ENCODE measurements around the gene TMEFF1.

TMEFF1 gene

GRCh38 chr9:100489836-100490235 is 16.9 kb downstream of the TMEFF1 start:
- Histone ChIP-seq H3K9me2 (replicated peaks; ENCODE audit: control insufficient read depth, low read length) (no peaks in the 10 kb centered on the region), H3K4me3 (ENCODE audit: low read length) (no peak overlapping the region), H3K36me3 (ENCODE audit: control insufficient read depth, low read length) (no peaks in the 10 kb centered on the region), H3K79me2 (ENCODE audit: control insufficient read depth, low read length) (no peaks in the 10 kb centered on the region), H3K27me3 (ENCODE audit: control insufficient read depth, low read length) (no peaks in the 10 kb centered on the region), H3K9me3 (ENCODE audit: control insufficient read depth, insufficient read depth, low read length) (no peaks in the 10 kb centered on the region), H3F3A (ENCODE audit: control insufficient read depth, insufficient read depth) (no peaks in the 10 kb centered on the region), H3K4me1 (ENCODE audit: control insufficient read depth, low read length) (0 out of 2 replicates have a peak, but pooled peaks cover 3% of the 10 kb centered on the region), H3K27ac (ENCODE audit: low read depth, low read length) (no peak overlapping the region), H4K20me1 (ENCODE audit: control insufficient read depth, insufficient read depth, low read depth, low read length) (no peaks in the 10 kb centered on the region), H3K4me2 (ENCODE audit: low read length) (no peak overlapping the region)
- TF ChIP-seq, protein P1, sequence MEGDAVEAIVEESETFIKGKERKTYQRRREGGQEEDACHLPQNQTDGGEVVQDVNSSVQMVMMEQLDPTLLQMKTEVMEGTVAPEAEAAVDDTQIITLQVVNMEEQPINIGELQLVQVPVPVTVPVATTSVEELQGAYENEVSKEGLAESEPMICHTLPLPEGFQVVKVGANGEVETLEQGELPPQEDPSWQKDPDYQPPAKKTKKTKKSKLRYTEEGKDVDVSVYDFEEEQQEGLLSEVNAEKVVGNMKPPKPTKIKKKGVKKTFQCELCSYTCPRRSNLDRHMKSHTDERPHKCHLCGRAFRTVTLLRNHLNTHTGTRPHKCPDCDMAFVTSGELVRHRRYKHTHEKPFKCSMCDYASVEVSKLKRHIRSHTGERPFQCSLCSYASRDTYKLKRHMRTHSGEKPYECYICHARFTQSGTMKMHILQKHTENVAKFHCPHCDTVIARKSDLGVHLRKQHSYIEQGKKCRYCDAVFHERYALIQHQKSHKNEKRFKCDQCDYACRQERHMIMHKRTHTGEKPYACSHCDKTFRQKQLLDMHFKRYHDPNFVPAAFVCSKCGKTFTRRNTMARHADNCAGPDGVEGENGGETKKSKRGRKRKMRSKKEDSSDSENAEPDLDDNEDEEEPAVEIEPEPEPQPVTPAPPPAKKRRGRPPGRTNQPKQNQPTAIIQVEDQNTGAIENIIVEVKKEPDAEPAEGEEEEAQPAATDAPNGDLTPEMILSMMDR (IDR thresholded peaks at IDR 0.05; ENCODE audit: low read depth, low read length, poor library complexity, severe bottlenecking), result no peak
- TF ChIP-seq EZH2phosphoT487 (IDR thresholded peaks at IDR 0.05; ENCODE audit: borderline replicate concordance, low read length), result no peak

- Histone ChIP-seq H3K4me2 (ENCODE audit: low read length) (no peak overlapping the region), H3F3A (ENCODE audit: control insufficient read depth, insufficient read depth) (no peaks in the 10 kb centered on the region), H4K20me1 (ENCODE audit: control insufficient read depth, insufficient read depth, low read depth, low read length) (no peaks in the 10 kb centered on the region; the same call in 1 of the 2 replicates), H3K27ac (ENCODE audit: low read depth, low read length) (no peak overlapping the region), H3K9me3 (ENCODE audit: control insufficient read depth, insufficient read depth, low read length) (no peaks in the 10 kb centered on the region), H3K4me3 (ENCODE audit: low read length) (no peak overlapping the region), H3K27me3 (ENCODE audit: control insufficient read depth, low read length) (peaks cover 7% of the 10 kb centered on the region), H3K36me3 (ENCODE audit: control insufficient read depth, low read length) (no peaks in the 10 kb centered on the region), H3K4me1 (ENCODE audit: control insufficient read depth, low read length) (0 out of 2 replicates have a peak, but pooled peaks cover 3% of the 10 kb centered on the region), H3K9me2 (replicated peaks; ENCODE audit: control insufficient read depth, low read length) (no peaks in the 10 kb centered on the region), H3K79me2 (ENCODE audit: control insufficient read depth, low read length) (no peaks in the 10 kb centered on the region)
- TF ChIP-seq, protein P1 (IDR thresholded peaks at IDR 0.05; ENCODE audit: low read depth, low read length, poor library complexity, severe bottlenecking), result no peak
- TF ChIP-seq EZH2phosphoT487 (IDR thresholded peaks at IDR 0.05; ENCODE audit: borderline replicate concordance, low read length), result no peak
Observed at GRCh38 chr9:100492952-100493351, 20.0 kb downstream of the TMEFF1 start.

DNA sequence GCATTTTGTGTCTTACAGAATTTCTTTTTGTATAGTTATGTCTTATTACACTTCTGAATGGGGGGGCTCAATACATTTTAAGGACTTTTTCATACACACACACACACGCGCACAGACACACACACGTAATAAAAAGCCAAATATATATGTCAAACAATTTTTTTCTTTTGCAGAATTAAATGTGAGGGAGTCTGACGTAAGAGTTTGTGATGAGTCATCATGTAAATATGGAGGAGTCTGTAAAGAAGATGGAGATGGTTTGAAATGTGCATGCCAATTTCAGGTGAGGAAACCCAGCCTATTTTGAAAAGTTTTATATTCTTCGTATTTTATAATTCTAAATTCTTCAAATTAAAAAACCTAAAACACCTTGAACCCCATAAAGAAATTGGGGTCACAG is 25.6 kb downstream of the TMEFF1 start:
- no peaks in the 10 kb centered on the region for H3K79me2 ChIP-seq (ENCODE audit: control insufficient read depth, low read length)
- H3K4me3 ChIP-seq (ENCODE audit: low read length), result no peak overlapping the region
- H4K20me1 ChIP-seq (ENCODE audit: control insufficient read depth, insufficient read depth, low read depth, low read length), result no peaks in the 10 kb centered on the region; the same call in 1 of the 2 replicates
- H3K9me2 ChIP-seq (replicated peaks; ENCODE audit: control insufficient read depth, low read length), result no peaks in the 10 kb centered on the region
- TF ChIP-seq, protein P1 (IDR thresholded peaks at IDR 0.05; ENCODE audit: low read depth, low read length, poor library complexity, severe bottlenecking), result no peak
- no peak for TF ChIP-seq EZH2phosphoT487 (IDR thresholded peaks at IDR 0.05; ENCODE audit: borderline replicate concordance, low read length)
- no peaks in the 10 kb centered on the region for H3F3A ChIP-seq (ENCODE audit: control insufficient read depth, insufficient read depth)
- no peak overlapping the region for H3K4me2 ChIP-seq (ENCODE audit: low read length)
- no peaks in the 10 kb centered on the region for H3K4me1 ChIP-seq (ENCODE audit: control insufficient read depth, low read length)
- H3K36me3 ChIP-seq (ENCODE audit: control insufficient read depth, low read length), result no peaks in the 10 kb centered on the region
- H3K9me3 ChIP-seq (ENCODE audit: control insufficient read depth, insufficient read depth, low read length), result no peaks in the 10 kb centered on the region
- peaks cover 10% of the 10 kb centered on the region for H3K27me3 ChIP-seq (ENCODE audit: control insufficient read depth, low read length)
- no peak overlapping the region for H3K27ac ChIP-seq (ENCODE audit: low read depth, low read length)
